SU-DHL-6 (cell line): ENCODE results near the gene NEMF.
"Not testable (repeated sequence)": the region's sequence is repeated elsewhere in the genome, so short reads cannot be mapped to it uniquely, and the experiment has no call there.

ENCODE experiments used
- H2AFZ ChIP-seq: fragments of 200-600 bp; sonication (generic); 2 replicates; pipeline ENCODE4 v1.6.1; 2014; ENCODE audit warnings: low read depth, mild to moderate bottlenecking, moderate library complexity, mixed read lengths, antibody characterized with exemption, low read length; ENCODE audit not compliant: severe bottlenecking
- H3F3A ChIP-seq: fragments of 200-600 bp; shearing (Covaris generic); 2 replicates; pipeline ENCODE4 v1.6.0; 2016; ENCODE audit warnings: antibody characterized with exemption, mild to moderate bottlenecking; ENCODE audit not compliant: insufficient read depth
- H3K27ac ChIP-seq: fragments of 200-600 bp; sonication (generic); 2 replicates; pipeline ENCODE4 v1.5.1; 2016; ENCODE audit warnings: low read depth, mild to moderate bottlenecking, low read length, moderate library complexity, mixed read lengths
- H3K27me3 ChIP-seq: fragments of 200-600 bp; sonication (generic), shearing (Covaris generic); 2 replicates; pipeline ENCODE4 v1.6.0; 2014; ENCODE audit warnings: mild to moderate bottlenecking, low read length
- H3K36me3 ChIP-seq: fragments of 200-600 bp; sonication (generic); 2 replicates; pipeline ENCODE4 v1.6.1; 2014; ENCODE audit warnings: mild to moderate bottlenecking, low read length, mixed read lengths
- H3K4me2 ChIP-seq: fragments of 300-600, 200-600 bp; shearing (Covaris generic), sonication (generic); 2 replicates; pipeline ENCODE4 v1.6.0; 2014; ENCODE audit warnings: low read length, low read depth, mild to moderate bottlenecking; ENCODE audit not compliant: poor library complexity, severe bottlenecking
- H3K4me3 ChIP-seq: fragments of 200-600 bp; sonication (generic); 2 replicates; pipeline ENCODE4 v1.5.1; 2014; ENCODE audit warnings: antibody characterized with exemption, low read length, mild to moderate bottlenecking, mixed read lengths; ENCODE audit not compliant: insufficient read depth, poor library complexity, severe bottlenecking
- H3K79me2 ChIP-seq: fragments of 200-600 bp; sonication (generic); 2 replicates; pipeline ENCODE4 v1.6.1; 2014; ENCODE audit warnings: mild to moderate bottlenecking, low read length, moderate library complexity; ENCODE audit not compliant: insufficient read depth
- H3K9ac ChIP-seq: fragments of 200-600 bp; sonication (generic); 2 replicates; pipeline ENCODE4 v1.7.0; 2014; ENCODE audit warnings: mild to moderate bottlenecking, low read length
- H3K9me2 ChIP-seq: fragments of 200-600 bp; sonication (generic); replicated peaks from 2 replicates; pipeline ENCODE4 v1.6.1; 2014; ENCODE audit warnings: low read length; ENCODE audit not compliant: insufficient read depth
- H3K9me3 ChIP-seq: fragments of 200-600 bp; sonication (generic); 2 replicates; pipeline ENCODE4 v1.6.1; 2014; ENCODE audit warnings: low read length, mixed read lengths; ENCODE audit not compliant: insufficient read depth
- H4K20me1 ChIP-seq: fragments of 200-600 bp; sonication (generic); 2 replicates; pipeline ENCODE4 v1.6.1; 2014; ENCODE audit warnings: low read depth, mild to moderate bottlenecking, antibody characterized with exemption, low read length, moderate library complexity, mixed read lengths
- EZH2phosphoT487 ChIP-seq: fragments of 200-600 bp; sonication (generic), shearing (Covaris generic); conservative IDR thresholded peaks from 2 replicates; pipeline ENCODE4 v1.6.1; 2018; ENCODE audit warnings: mild to moderate bottlenecking, antibody characterized with exemption, low read length, moderate library complexity, mixed read lengths
- TF ChIP-seq, protein P1 (sequence below): fragments of 200-600 bp; sonication (generic); IDR thresholded peaks from one replicate; pipeline ENCODE4 v1.5.1; 2017; ENCODE audit warnings: antibody characterized with exemption, mild to moderate bottlenecking, low read length, moderate library complexity; ENCODE audit not compliant: insufficient read depth, poor library complexity, severe bottlenecking

The NEMF gene

DNA sequence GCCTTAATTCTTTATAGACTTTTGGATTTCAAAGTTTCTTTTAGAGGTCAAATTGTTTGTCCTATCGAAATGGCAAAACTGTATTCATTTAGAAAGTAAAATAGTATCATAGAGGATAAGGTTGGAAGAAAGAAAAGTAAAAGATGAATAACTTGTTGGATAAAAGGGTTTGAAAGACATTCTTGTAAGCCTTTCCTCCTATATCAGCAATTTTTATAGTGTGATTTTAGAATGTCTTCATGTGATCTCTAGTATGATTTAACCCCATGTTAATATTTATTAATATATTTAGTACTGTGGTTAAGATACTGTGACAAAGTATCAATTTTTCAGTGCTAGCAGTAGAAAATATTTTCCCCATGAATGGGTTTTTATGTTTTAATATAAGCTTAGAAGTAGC lies 44.8 kb upstream of the NEMF start:
- no peak overlapping the region for H2AFZ ChIP-seq
- no peaks in the 10 kb centered on the region for H3K9me3 ChIP-seq
- peak overlapping the region; percentile 95 for H3K4me3 ChIP-seq
- H3K79me2 ChIP-seq = peaks cover 66% of the 10 kb centered on the region
- peak overlapping the region; percentile 99 for H3K4me2 ChIP-seq
- peak overlapping the region; percentile 75 for H3K27ac ChIP-seq
- peaks cover 64% of the 10 kb centered on the region for H3F3A ChIP-seq
- peaks cover 24% of the 10 kb centered on the region for H4K20me1 ChIP-seq
- H3K9me2 ChIP-seq = no peaks in the 10 kb centered on the region
- H3K36me3 ChIP-seq = peaks cover 45% of the 10 kb centered on the region
- no peaks in the 10 kb centered on the region for H3K27me3 ChIP-seq
- H3K9ac ChIP-seq = peak overlapping the region; percentile 100
- TF ChIP-seq, protein P1, sequence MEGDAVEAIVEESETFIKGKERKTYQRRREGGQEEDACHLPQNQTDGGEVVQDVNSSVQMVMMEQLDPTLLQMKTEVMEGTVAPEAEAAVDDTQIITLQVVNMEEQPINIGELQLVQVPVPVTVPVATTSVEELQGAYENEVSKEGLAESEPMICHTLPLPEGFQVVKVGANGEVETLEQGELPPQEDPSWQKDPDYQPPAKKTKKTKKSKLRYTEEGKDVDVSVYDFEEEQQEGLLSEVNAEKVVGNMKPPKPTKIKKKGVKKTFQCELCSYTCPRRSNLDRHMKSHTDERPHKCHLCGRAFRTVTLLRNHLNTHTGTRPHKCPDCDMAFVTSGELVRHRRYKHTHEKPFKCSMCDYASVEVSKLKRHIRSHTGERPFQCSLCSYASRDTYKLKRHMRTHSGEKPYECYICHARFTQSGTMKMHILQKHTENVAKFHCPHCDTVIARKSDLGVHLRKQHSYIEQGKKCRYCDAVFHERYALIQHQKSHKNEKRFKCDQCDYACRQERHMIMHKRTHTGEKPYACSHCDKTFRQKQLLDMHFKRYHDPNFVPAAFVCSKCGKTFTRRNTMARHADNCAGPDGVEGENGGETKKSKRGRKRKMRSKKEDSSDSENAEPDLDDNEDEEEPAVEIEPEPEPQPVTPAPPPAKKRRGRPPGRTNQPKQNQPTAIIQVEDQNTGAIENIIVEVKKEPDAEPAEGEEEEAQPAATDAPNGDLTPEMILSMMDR = no peak
- no peak for TF ChIP-seq EZH2phosphoT487

DNA sequence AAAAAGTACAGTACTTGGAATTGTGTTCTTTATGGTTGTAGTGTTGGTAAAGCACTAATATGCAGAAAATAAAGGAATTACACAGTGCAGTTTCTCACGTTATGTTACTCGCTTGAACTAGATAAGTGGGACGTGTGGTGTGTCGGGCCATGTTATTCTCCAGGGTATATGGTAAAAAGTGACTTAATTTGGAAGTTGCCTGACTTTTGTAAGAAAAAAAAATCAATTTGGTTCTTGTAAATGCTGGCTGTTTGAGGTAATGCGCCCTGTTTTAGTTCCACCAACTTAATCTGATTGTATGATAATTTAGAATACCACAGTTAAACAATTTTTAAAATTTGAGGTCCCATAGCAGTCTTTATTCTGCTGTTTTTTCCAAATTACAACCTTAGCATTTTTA lies 44.4 kb upstream of the NEMF start:
- peaks cover 24% of the 10 kb centered on the region for H4K20me1 ChIP-seq
- peak overlapping the region; percentile 100 for H3K9ac ChIP-seq
- no peaks in the 10 kb centered on the region for H3K9me2 ChIP-seq
- peak overlapping the region; percentile 95 for H3K4me3 ChIP-seq
- H3K79me2 ChIP-seq = peaks cover 66% of the 10 kb centered on the region
- H2AFZ ChIP-seq = no peak overlapping the region
- no peaks in the 10 kb centered on the region for H3K9me3 ChIP-seq
- H3F3A ChIP-seq = peaks cover 66% of the 10 kb centered on the region
- TF ChIP-seq, protein P1 = no peak
- no peak for TF ChIP-seq EZH2phosphoT487
- peaks cover 45% of the 10 kb centered on the region for H3K36me3 ChIP-seq
- peak overlapping the region; percentile 75 for H3K27ac ChIP-seq
- H3K4me2 ChIP-seq = peak overlapping the region; percentile 99
- H3K27me3 ChIP-seq = no peaks in the 10 kb centered on the region

DNA sequence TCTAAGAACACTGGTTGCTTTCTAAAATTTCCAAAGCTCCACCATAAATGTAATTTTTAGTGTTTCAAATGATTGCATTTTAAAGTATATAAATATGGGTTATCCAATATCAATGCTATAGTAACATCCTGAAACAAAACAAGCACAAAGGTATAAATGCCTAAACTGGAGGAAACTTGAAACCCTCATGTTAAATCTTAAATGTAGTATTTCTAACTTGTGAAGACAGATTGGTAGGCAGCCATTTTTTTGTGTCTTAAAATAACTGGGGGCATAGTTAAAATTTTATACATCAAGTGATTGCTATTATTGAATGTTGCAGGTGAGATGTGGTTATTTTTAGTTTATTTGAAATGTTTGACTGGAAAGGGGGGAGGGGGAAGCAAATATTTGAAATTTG lies 43.7 kb upstream of the NEMF start:
- Histone ChIP-seq H3K36me3 (peaks cover 45% of the 10 kb centered on the region), H3K4me3 (peak overlapping the region; percentile 95), H3K4me2 (peak overlapping the region; percentile 99), H3F3A (peaks cover 69% of the 10 kb centered on the region), H3K27ac (peak overlapping the region; percentile 94), H4K20me1 (peaks cover 24% of the 10 kb centered on the region), H3K79me2 (peaks cover 66% of the 10 kb centered on the region), H3K9ac (peak overlapping the region; percentile 100)
- H3K9me3 ChIP-seq, H3K9me2 ChIP-seq, H3K27me3 ChIP-seq, H2AFZ ChIP-seq: not testable (repeated sequence)

DNA sequence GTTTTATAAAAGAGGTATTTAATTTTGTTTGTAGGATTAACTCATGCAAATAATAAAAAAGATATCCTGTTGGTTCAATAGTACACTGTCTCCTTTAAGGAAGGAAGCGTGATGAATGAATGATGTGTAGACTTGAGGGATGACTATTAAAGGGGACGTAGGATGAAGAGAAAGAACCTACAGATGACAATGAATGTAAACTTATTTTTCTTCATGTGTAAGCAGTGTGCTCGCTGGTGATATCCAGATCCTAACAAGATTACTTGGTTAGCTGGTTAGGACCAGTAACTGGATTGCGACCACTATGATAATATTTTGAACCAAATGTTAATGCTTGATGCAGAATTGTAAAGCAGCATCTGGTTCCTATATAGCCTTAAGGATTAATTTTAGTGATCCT lies 42.9 kb upstream of the NEMF start:
- Histone ChIP-seq H3K9ac (peak overlapping the region; percentile 100), H4K20me1 (peaks cover 24% of the 10 kb centered on the region), H2AFZ (no peak overlapping the region), H3K4me2 (peak overlapping the region; percentile 99), H3K27me3 (no peaks in the 10 kb centered on the region), H3K79me2 (peaks cover 66% of the 10 kb centered on the region), H3K9me3 (no peaks in the 10 kb centered on the region), H3K36me3 (peaks cover 45% of the 10 kb centered on the region), H3K9me2 (no peaks in the 10 kb centered on the region), H3K4me3 (peak overlapping the region; percentile 95), H3K27ac (peak overlapping the region; percentile 94), H3F3A (peaks cover 77% of the 10 kb centered on the region)
- no peak for TF ChIP-seq EZH2phosphoT487
- TF ChIP-seq, protein P1 = no peak

DNA sequence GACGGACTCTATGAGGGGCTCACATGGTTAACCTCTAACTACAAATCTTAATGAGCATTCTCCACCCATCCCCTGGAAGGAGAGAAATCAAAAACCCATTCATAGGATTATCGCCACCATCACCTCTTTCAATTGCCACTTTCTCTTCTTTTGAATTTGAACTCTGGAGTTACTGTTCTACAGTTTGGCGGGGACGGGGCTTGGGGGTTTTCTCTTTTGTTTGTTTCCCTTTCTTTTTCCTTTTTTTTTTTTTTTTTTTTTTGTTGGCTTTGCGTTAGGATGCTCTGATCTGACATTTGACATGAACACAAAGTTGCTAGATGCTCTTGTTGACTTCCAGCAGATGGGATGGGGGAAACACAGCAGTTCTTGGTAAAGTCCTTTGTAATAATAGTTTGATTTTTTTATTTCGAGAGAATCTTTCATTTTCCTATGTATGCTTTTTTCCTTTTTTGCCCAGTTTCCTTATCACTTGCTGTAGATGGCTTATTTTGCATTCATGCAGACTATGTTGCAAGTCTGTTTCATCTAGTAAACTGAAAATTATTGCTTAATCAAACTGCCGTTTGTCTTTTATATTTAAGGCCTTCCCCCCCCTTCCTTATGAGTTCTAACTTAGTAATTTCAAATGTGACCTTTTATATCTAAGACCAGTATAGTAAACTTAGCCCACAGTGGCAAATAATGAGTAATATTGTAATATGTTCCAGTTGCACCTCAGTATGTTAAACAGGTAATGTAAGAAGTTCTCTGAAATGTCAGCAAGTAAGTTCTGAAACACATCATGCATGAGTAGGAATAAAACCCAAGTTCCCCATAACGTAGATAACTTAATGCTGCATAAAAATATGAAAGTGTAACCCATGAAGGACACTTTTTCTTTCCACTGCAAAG lies 41.9 kb upstream of the NEMF start:
- peaks cover 41% of the 10 kb centered on the region for H3K36me3 ChIP-seq
- not testable (repeated sequence) for H3K9me3 ChIP-seq, H2AFZ ChIP-seq, H3K9me2 ChIP-seq, H3K27me3 ChIP-seq
- peak overlapping the region; percentile 95 for H3K4me3 ChIP-seq
- H4K20me1 ChIP-seq = peaks cover 24% of the 10 kb centered on the region
- peak overlapping the region; percentile 94 for H3K27ac ChIP-seq
- peak overlapping the region; percentile 99 for H3K4me2 ChIP-seq
- H3K79me2 ChIP-seq = peaks cover 64% of the 10 kb centered on the region
- H3F3A ChIP-seq = peaks cover 75% of the 10 kb centered on the region
- H3K9ac ChIP-seq = peak overlapping the region; percentile 100
